Fibroblast of skin of back (primary cell): ENCODE results near the gene SWSAP1.
A peak's percentile ranks its signal among the peaks of the same experiment; 100 is the strongest.

Experiments
- DNase-seq: peaks from one replicate; pipeline ENCODE4 v3.0.0-alpha.2; 2013

Gene SWSAP1

GRCh38 chr19:11355160-11356073 is 19.0 kb upstream of the SWSAP1 start, which contains the start of gene PLPPR2:
PLPPR2 (plus strand) TSS chr19:11355432; CDS start chr19:11357674, 2,242 bp downstream.
- DNase-seq, result peak; percentile 90

GRCh38 chr19:11356074-11356397 is 18.4 kb upstream of the SWSAP1 start:
- no peak for DNase-seq

- DNase-seq, result no peak
Measured at GRCh38 chr19:11356676-11357550, 17.6 kb upstream of the SWSAP1 start.

- DNase-seq, result no peak
Measured at GRCh38 chr19:11359421-11359820, 15.0 kb upstream of the SWSAP1 start.

GRCh38 chr19:11361037-11361770 is 13.3 kb upstream of the SWSAP1 start:
- no peak for DNase-seq

- no peak for DNase-seq
Measured at GRCh38 chr19:11361771-11362731, 12.4 kb upstream of the SWSAP1 start.

GRCh38 chr19:11363881-11364280 is 10.6 kb upstream of the SWSAP1 start:
- DNase-seq, result no peak

GRCh38 chr19:11364296-11364904 is 10.1 kb upstream of the SWSAP1 start:
- DNase-seq, result no peak

- no peak for DNase-seq
Measured at GRCh38 chr19:11364935-11365334, 9.5 kb upstream of the SWSAP1 start.

GRCh38 chr19:11365557-11366117 is 8.8 kb upstream of the SWSAP1 start:
- no peak for DNase-seq

GRCh38 chr19:11367528-11367927 is 6.9 kb upstream of the SWSAP1 start:
- no peak for DNase-seq

GRCh38 chr19:11370744-11371143 is 3.7 kb upstream of the SWSAP1 start:
- no peak for DNase-seq

- peak; percentile 22 for DNase-seq
Measured at GRCh38 chr19:11373166-11373884, 1.1 kb upstream of the SWSAP1 start.

- no peak for DNase-seq
Measured at GRCh38 chr19:11373885-11374432, 507 bp upstream of the SWSAP1 start.

- DNase-seq, result no peak
Measured at GRCh38 chr19:11375143-11375948, 880 bp downstream of the SWSAP1 start.

- peak; percentile 93 for DNase-seq
Measured at GRCh38 chr19:11377237-11377636, 2.8 kb downstream of the SWSAP1 start.

GRCh38 chr19:11377756-11378155 is 3.3 kb downstream of the SWSAP1 start:
- DNase-seq, result peak; percentile 44

GRCh38 chr19:11378319-11379189 is 4.1 kb downstream of the SWSAP1 start:
- DNase-seq, result peak; percentile 91
